Activated CD8-positive, alpha-beta T cell treated with anti-CD3 and anti-CD28 coated beads, Interleukin-2, amount 10 ng/mL, durations not matched to agents 7 days and 5 days (primary cell): ENCODE measurements around the gene LRP2. TPM values are rescaled to one million over a fixed set of nuclear protein-coding genes. Genes with fewer than 3 reads are reported as not detected.

ENCODE experiments used
- ATAC-seq: fragments of 150-1000 bp; cut with Tn5 transposase; one replicate; pipeline ENCODE4 v1.10.0; 2021; ENCODE audit warnings: moderate library complexity
- CTCF ChIA-PET: fragments of 350-600 bp; sonication (Branson Sonifier 250); formaldehyde crosslinking; loops from one replicate; lab custom pipeline; 2021; ENCODE audit warnings: antibody characterized with exemption; lab: Charles Lee
- POLR2A ChIA-PET: fragments of 350-600 bp; sonication (Branson Sonifier 250); formaldehyde crosslinking; loops from one replicate; lab custom pipeline; 2021; ENCODE audit warnings: antibody characterized with exemption; lab: Charles Lee
- DNase-seq: peaks from one replicate; pipeline ENCODE4 v3.0.0-alpha.2; 2020
- H3K27ac Mint-ChIP-seq: one replicate; pipeline ENCODE4 v1.8.0; 2021; ENCODE audit warnings: mild to moderate bottlenecking, mixed read lengths
- H3K27me3 Mint-ChIP-seq: one replicate; pipeline ENCODE4 v1.8.0; 2021; ENCODE audit warnings: low read depth, mixed read lengths
- H3K36me3 Mint-ChIP-seq: one replicate; pipeline ENCODE4 v1.8.0; 2021; ENCODE audit warnings: low read depth, mixed read lengths
- H3K4me1 Mint-ChIP-seq: one replicate; pipeline ENCODE4 v1.8.0; 2021; ENCODE audit warnings: low read depth, mixed read lengths
- H3K4me3 Mint-ChIP-seq: one replicate; pipeline ENCODE4 v1.8.0; 2021; ENCODE audit warnings: mild to moderate bottlenecking, mixed read lengths
- H3K9me3 Mint-ChIP-seq: one replicate; pipeline ENCODE4 v1.8.0; 2022; ENCODE audit warnings: mixed read lengths; ENCODE audit not compliant: insufficient read depth
- total RNA-seq, 2 experiments: library from RNA; stranded (reverse); gene quantifications; one replicate each; pipeline ENCODE4 v1.2.3, GENCODE V29; 2021

The LRP2 gene
- total RNA-seq, 2 experiments from 2014 or later = 0.03 to 0.21 TPM

DNA sequence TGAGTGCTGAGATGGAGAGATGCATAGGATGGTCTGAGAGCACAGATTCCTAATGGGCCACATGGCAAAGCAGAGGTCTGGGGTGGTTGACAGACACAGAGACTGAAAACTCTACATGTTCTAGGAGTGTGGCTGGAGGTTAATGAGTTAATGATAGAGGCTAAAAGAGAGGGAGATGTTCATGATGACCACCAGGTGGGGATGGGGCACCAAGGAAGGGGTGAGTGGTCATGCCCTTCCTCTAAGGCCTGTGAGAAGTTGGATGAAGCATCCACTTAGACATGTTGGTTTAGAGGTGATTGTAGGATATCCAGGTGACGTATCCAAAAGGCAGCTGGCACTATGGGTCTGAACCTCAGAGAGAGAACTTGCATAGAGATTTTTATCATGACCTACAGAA, 102.1 kb downstream of the LRP2 start:
- Mint-ChIP-seq H3K27ac (no peak overlapping the region), H3K4me1 (no peaks in the 10 kb centered on the region), H3K4me3 (no peak overlapping the region), H3K36me3 (no peaks in the 10 kb centered on the region), H3K9me3 (no peaks in the 10 kb centered on the region), H3K27me3 (peaks cover 13% of the 10 kb centered on the region)
- ChIA-PET CTCF (no interaction called here), POLR2A (no interaction called here)
- ATAC-seq = no peak
- no peak for DNase-seq

DNA sequence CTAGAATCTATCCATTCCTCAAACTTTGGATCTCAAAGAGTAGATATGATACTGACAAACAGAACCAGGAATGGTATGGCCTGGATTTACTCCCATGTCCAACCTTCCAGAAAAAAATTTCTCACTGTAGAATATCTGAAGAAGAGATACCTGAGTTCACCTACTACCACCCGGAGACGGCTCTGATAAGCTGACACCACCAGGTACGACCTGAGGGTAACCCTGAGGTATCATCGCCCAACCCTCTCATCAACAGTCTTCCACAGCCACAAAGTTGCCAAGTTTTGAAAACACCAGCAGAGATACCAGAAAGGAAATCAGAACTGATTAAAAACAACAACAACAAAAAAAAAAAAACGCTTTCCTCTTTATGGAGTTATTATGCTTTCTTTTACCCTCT, 102.9 kb downstream of the LRP2 start:
- H3K4me3 Mint-ChIP-seq = no peak overlapping the region
- POLR2A ChIA-PET = interaction anchor here (0.8 kb wide), 1 partner anchor 19 kb away, joined by 5 read pairs; no protein-coding TSS in a partner anchor
- CTCF ChIA-PET = no interaction called here
- ATAC-seq (no peak), DNase-seq (no peak)
- peaks cover 13% of the 10 kb centered on the region for H3K27me3 Mint-ChIP-seq
- no peak overlapping the region for H3K27ac Mint-ChIP-seq
- H3K9me3 Mint-ChIP-seq = no peaks in the 10 kb centered on the region
- no peaks in the 10 kb centered on the region for H3K36me3 Mint-ChIP-seq
- H3K4me1 Mint-ChIP-seq = no peaks in the 10 kb centered on the region

DNA sequence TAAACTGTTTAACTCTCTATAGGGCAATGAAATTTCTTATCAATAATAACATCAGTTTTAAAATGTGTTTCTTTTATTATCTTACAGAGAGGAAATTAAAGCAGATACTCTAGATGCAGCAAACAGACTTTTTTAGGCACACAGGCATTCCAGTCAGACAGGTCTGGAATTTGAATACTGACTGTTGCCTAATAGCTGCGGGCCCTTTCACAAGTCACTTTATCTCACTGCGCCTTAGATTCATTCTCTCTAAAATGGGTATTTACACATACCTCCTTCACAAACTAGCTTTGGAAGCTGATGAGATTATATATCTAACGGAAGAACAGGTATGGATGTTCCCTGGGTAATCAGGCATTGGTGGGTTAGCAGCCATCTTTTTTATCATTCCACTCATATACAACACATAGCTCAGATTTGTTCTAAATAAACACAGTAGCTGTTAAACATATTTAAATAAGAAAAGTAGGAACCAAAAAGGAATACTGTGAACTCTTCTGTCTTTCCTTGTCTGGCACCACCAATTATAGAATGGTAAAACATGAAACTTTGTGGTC, 104.2 kb downstream of the LRP2 start:
- POLR2A ChIA-PET = no interaction called here

DNA sequence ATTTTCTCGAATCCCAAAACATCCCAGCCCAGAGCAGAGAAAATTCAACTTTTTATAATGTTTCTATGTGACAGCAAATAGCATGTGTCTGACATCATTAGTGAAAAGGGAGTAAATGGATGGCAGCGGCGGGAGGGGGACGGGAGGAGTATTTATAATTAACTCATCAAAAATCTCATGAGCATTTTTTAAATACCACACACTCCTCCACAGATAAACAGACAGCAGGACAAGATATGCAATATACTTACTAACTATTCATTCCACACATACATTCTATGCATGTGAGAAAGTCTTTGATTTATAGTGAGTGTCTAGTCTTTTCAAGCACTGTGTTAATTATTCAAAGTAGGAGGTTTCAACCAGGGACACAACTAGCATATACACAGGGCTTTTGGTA, 107.6 kb downstream of the LRP2 start:
- no peak overlapping the region for H3K4me3 Mint-ChIP-seq
- no peaks in the 10 kb centered on the region for H3K36me3 Mint-ChIP-seq
- no peaks in the 10 kb centered on the region for H3K9me3 Mint-ChIP-seq
- ChIA-PET CTCF (no interaction called here), POLR2A (no interaction called here)
- no peak overlapping the region for H3K27ac Mint-ChIP-seq
- ATAC-seq = no peak
- DNase-seq = no peak
- H3K27me3 Mint-ChIP-seq = peaks cover 6% of the 10 kb centered on the region
- H3K4me1 Mint-ChIP-seq = no peaks in the 10 kb centered on the region

More for the DNA sequence above, 104.2 kb downstream of the LRP2 start:
- CTCF ChIA-PET = interaction anchor here (0.7 kb wide), 1 partner anchor 148 kb away, joined by 3 read pairs; no protein-coding TSS in a partner anchor
- ATAC-seq = no peak
- peaks cover 13% of the 10 kb centered on the region for H3K27me3 Mint-ChIP-seq
- no peak overlapping the region for H3K27ac Mint-ChIP-seq
- no peak for DNase-seq
- H3K9me3 Mint-ChIP-seq = no peaks in the 10 kb centered on the region
- H3K4me3 Mint-ChIP-seq = no peak overlapping the region
- no peaks in the 10 kb centered on the region for H3K36me3 Mint-ChIP-seq
- no peaks in the 10 kb centered on the region for H3K4me1 Mint-ChIP-seq

DNA sequence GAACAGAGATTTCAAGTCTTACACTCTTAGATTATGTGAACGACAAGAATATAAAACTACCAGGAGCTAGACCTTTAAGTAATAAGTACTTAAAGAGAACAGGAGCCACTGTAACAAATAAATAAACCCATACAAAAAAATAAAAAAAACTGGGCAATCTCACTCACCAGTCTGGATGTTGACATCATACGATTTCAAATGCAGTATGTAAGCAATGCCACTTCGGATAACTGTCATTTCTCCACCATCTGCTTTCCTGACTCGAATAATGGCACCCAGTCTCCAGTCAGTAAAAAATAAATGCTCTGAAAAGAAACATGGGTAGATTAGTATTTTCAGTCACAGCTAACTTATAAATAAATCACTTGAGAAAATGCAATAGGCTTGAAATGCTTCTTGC, 115.1 kb downstream of the LRP2 start:
- Mint-ChIP-seq H3K27ac (no peak overlapping the region), H3K27me3 (peaks cover 4% of the 10 kb centered on the region), H3K9me3 (no peaks in the 10 kb centered on the region), H3K4me1 (no peaks in the 10 kb centered on the region), H3K4me3 (no peak overlapping the region), H3K36me3 (no peaks in the 10 kb centered on the region)
- no peak for DNase-seq
- POLR2A ChIA-PET = no interaction called here
- CTCF ChIA-PET = no interaction called here
- ATAC-seq = no peak

DNA sequence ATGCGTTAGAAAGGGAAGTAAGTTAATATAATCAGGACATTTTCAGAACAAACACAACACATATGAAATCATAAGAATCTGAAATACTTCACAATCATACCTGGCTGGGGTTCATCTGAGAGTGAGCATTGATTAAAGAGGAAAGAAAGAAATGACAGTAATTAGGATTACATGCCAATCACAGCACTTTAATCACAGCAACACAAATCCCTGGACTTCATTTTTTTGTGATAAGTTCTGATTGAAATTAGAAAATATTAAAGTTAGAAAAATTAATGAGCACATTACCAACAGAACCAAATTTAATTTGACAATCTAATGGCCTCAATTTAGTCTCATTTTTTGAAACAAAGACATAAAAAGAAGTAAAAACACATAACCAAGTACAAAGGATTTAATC, 121.9 kb downstream of the LRP2 start:
- no peaks in the 10 kb centered on the region for H3K36me3 Mint-ChIP-seq
- POLR2A ChIA-PET = no interaction called here
- H3K27ac Mint-ChIP-seq = no peak overlapping the region
- H3K27me3 Mint-ChIP-seq = peaks cover 15% of the 10 kb centered on the region
- CTCF ChIA-PET = no interaction called here
- H3K9me3 Mint-ChIP-seq = no peaks in the 10 kb centered on the region
- H3K4me3 Mint-ChIP-seq = no peak overlapping the region
- peaks cover 7% of the 10 kb centered on the region for H3K4me1 Mint-ChIP-seq
- ATAC-seq = no peak
- no peak for DNase-seq

DNA sequence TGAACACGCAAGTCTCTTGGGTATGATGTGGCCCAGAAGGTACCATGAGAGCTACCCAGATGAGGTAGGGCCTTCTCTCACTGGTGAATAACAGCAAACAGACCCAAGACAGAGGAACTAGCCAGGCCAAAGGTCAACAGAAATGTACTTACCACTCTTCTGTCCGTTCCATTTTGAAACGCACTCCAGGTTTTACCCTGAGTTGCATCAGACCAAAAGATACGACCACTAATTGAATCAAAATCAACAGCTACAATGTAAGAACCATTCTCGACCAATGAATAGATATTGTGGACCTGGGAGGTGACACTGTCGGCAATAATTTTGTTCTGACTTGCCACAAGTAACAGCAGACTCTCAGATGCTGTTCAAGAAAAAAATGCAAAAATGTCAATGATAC, 124.4 kb downstream of the LRP2 start:
- Mint-ChIP-seq H3K4me3 (no peak overlapping the region), H3K27me3 (peaks cover 21% of the 10 kb centered on the region), H3K4me1 (peaks cover 7% of the 10 kb centered on the region), H3K9me3 (no peaks in the 10 kb centered on the region), H3K36me3 (no peaks in the 10 kb centered on the region), H3K27ac (no peak overlapping the region)
- ATAC-seq (no peak), DNase-seq (no peak)
- ChIA-PET CTCF (interaction anchor here (2.7 kb wide), 1 partner anchor 17 kb away, joined by 15 read pairs; no protein-coding TSS in a partner anchor), POLR2A (no interaction called here)

DNA sequence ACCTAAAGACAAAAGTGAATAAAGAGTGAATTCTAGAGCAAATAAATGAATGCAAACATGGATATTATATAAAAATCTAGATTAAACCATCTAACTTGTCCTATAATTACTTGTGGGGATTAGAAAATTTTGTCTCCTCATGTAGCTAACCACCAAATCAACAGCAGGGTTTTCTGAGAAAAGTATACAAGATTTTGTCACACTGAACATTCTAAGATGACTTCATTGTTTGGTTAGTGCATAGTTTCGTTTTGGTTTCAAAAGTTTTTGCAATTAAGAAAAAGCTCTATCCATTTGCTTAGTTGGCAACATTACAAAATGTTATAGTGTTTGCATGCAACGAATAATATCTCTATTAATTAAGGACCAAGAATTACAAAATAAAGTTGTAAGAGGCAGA, 125.0 kb downstream of the LRP2 start:
- H3K36me3 Mint-ChIP-seq = no peaks in the 10 kb centered on the region
- H3K4me1 Mint-ChIP-seq = peaks cover 7% of the 10 kb centered on the region
- CTCF ChIA-PET = interaction anchor here (0.9 to 2.7 kb wide), 2 partner anchors 16 to 128 kb away, joined by 3 to 15 read pairs; no protein-coding TSS in a partner anchor
- H3K27ac Mint-ChIP-seq = no peak overlapping the region
- no peak for DNase-seq
- POLR2A ChIA-PET = no interaction called here
- H3K4me3 Mint-ChIP-seq = no peak overlapping the region
- no peak for ATAC-seq
- H3K27me3 Mint-ChIP-seq = peaks cover 22% of the 10 kb centered on the region
- H3K9me3 Mint-ChIP-seq = no peaks in the 10 kb centered on the region

DNA sequence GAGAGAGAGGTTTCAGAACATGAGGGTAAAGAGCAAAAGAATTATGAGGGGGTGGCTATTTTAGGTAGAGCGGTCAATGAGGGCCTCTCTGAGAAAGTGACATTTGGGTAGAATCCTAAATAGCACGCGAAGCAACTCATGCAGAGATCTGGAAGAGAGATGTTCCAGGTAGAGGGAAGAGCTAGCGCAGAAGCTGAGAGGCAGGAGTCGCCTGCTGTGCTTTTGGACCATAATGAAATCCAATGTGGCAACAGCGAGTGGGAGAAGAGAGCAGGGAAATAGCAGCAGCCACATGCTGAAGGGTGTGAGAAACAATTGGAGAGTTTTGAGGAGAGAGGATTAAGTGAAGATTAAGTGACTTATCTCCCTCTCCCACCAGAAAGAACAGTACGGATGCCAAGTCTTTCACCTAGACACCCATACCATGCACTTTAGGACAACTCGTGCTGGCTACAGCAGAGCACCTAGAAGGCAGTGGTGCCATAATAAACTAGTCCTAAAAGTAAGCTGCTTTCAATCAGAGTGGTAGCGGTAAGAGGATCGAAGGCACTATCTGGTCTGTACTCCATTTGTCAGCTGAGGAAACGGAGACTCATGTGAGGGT, 129.7 kb downstream of the LRP2 start:
- no peaks in the 10 kb centered on the region for H3K36me3 Mint-ChIP-seq
- H3K4me1 Mint-ChIP-seq = peaks cover 7% of the 10 kb centered on the region
- POLR2A ChIA-PET = no interaction called here
- no peak overlapping the region for H3K27ac Mint-ChIP-seq
- H3K9me3 Mint-ChIP-seq = no peaks in the 10 kb centered on the region
- CTCF ChIA-PET = interaction anchor here (0.9 kb wide), 1 partner anchor 123 kb away, joined by 3 read pairs; no protein-coding TSS in a partner anchor
- ATAC-seq (no peak), DNase-seq (no peak)
- no peak overlapping the region for H3K4me3 Mint-ChIP-seq
- peaks cover 23% of the 10 kb centered on the region for H3K27me3 Mint-ChIP-seq

DNA sequence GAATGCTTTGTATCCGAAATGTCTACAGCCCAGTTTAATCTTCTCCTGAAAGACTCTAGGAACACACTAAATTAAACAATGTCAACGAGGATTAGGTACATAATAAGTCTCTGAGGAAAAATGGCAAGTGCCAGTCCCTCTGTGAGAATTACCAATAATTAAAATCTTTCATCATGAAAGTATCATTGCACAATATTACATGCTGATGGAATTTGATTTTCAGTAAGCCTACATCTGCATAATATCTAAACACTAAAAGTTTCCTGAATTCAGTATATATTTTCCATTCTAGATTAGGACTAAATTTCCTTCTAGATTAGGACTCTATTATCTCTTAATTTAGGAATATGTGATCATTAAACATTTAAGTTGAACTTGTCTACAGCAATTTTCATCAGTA, 132.1 kb downstream of the LRP2 start:
- H3K4me3 Mint-ChIP-seq = no peak overlapping the region
- ChIA-PET CTCF (no interaction called here), POLR2A (no interaction called here)
- ATAC-seq = no peak
- peaks cover 6% of the 10 kb centered on the region for H3K4me1 Mint-ChIP-seq
- H3K9me3 Mint-ChIP-seq = no peaks in the 10 kb centered on the region
- no peak overlapping the region for H3K27ac Mint-ChIP-seq
- H3K27me3 Mint-ChIP-seq = peaks cover 23% of the 10 kb centered on the region
- H3K36me3 Mint-ChIP-seq = no peaks in the 10 kb centered on the region
- DNase-seq = no peak

DNA sequence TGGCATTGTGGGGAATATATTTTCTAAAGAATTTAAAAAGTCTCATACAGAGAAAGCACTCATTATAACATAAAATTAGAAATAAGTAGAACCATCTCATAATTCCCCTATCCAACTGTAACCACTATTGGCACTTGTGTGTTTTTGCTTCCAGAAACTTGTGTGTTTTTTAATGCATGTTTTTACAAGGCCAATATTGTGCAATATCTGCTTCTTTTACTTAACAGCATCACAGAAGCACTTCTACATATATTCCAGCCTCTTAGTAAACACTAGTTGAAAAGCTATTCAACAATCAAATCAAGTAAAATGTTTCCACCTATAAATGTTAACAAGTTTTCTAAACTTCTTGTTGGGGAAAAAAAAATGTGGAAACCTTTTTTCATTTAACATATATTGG, 132.7 kb downstream of the LRP2 start:
- Mint-ChIP-seq H3K9me3 (no peaks in the 10 kb centered on the region), H3K36me3 (no peaks in the 10 kb centered on the region), H3K27me3 (peaks cover 23% of the 10 kb centered on the region), H3K4me3 (no peak overlapping the region), H3K4me1 (peaks cover 6% of the 10 kb centered on the region), H3K27ac (no peak overlapping the region)
- POLR2A ChIA-PET = no interaction called here
- DNase-seq = no peak
- CTCF ChIA-PET = no interaction called here
- ATAC-seq = no peak

DNA sequence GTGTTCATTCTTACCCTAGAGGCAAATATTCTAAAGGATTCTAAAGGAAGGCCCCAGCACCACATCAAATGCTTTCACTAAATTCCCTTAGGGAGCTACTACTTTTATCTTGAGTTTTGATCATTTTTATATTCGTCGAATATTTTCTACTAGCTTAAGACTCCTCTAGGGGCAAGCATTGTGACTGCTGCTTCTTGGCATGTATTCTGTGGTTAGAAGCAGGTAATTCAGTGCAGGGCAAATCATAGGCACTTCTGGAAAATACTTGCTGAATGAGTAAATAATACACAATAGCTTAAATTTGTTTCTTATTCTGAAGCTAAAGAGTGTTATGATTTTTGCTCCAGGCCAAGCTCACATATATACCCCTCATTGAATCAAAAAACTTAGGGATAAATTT, 136.4 kb downstream of the LRP2 start:
- Mint-ChIP-seq H3K4me3 (no peak overlapping the region), H3K4me1 (peaks cover 9% of the 10 kb centered on the region), H3K36me3 (no peaks in the 10 kb centered on the region), H3K9me3 (no peaks in the 10 kb centered on the region), H3K27me3 (peaks cover 9% of the 10 kb centered on the region), H3K27ac (no peak overlapping the region)
- DNase-seq (no peak), ATAC-seq (no peak)
- CTCF ChIA-PET = interaction anchor here (1.5 kb wide), 1 partner anchor 79 kb away, joined by 3 read pairs; no protein-coding TSS in a partner anchor
- POLR2A ChIA-PET = no interaction called here
